Fibroblast of lung (primary cell): ENCODE measurements around the gene BOLA2B.
"Not testable (repeated sequence)": the region's sequence is repeated elsewhere in the genome, so short reads cannot be mapped to it uniquely, and the experiment has no call there.

ENCODE experiments used
- CTCF ChIP-seq, 2 donors: IDR thresholded peaks in 1 of 2; conservative IDR thresholded peaks in 1 of 2; 1 replicate in 1 of 2; 2 replicates in 1 of 2; pipeline ENCODE4 v1.5.1; 2011 to 2012; ENCODE audit warnings: low read length in 2 of 2, control low read depth in 1 of 2, inconsistent platforms in 1 of 2, low read depth in 1 of 2, mild to moderate bottlenecking in 1 of 2
- EZH2 ChIP-seq: IDR thresholded peaks from 2 replicates; pipeline ENCODE4 v1.5.1; 2012; ENCODE audit warnings: low read length, control low read depth, mild to moderate bottlenecking; ENCODE audit errors: missing control alignments

GRCh38 chr16:30206252-30206651 is 12.8 kb upstream of the BOLA2B start:
- TF ChIP-seq CTCF (conservative IDR thresholded peaks at IDR 0.05 in 1 of 2, IDR thresholded peaks at IDR 0.05 in 1 of 2; ENCODE audit: low read depth in 1 of 2, low read length in 2 of 2); EZH2: not testable (repeated sequence)
